Activated CD8-positive, alpha-beta memory T cell treated with anti-CD3 and anti-CD28 coated beads for 1 hour (primary cell): Measurements from ENCODE around the gene DIS3L.
"Not testable (repeated sequence)": the region's sequence is repeated elsewhere in the genome, so short reads cannot be mapped to it uniquely, and the experiment has no call there.

Experiments used
- DNase-seq, 2 donors: peaks; one replicate each; pipeline ENCODE4 v3.0.0-alpha.2; 2020; ENCODE audit warnings: low read depth in 1 of 2; ENCODE audit errors: extremely low read depth in 1 of 2

DIS3L gene

GRCh38 chr15:66293419-66294156 lies at the start of gene DIS3L:
TSS of gene DIS3L (plus strand) at chr15:66293568. CDS start at chr15:66293597, 29 bp downstream.
- DNase-seq = peak; percentile 16 to 40

- not testable (repeated sequence) for DNase-seq
These were observed 47.5 kb upstream of the DIS3L start for GRCh38 chr15:66245832-66246231.

DNA sequence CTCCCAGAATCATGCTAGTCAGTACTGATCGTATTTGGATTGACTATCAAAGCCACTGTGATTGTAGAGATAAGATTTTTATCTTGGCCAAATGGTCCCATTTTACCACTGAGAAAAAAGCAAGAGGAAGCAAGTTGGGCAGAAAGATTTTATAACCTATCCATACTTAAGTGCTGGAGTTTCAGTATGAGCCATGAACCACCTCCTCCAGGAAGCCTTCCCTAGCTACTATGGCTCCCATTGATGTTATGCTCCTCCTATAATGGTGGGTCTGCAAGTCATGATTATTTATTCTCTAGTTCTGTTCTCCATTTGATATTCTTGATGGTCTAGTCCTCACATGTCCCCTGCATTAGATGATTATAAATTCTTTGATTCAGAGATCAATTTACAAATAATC lies 46.4 kb upstream of the DIS3L start:
- DNase-seq = no peak

DNA sequence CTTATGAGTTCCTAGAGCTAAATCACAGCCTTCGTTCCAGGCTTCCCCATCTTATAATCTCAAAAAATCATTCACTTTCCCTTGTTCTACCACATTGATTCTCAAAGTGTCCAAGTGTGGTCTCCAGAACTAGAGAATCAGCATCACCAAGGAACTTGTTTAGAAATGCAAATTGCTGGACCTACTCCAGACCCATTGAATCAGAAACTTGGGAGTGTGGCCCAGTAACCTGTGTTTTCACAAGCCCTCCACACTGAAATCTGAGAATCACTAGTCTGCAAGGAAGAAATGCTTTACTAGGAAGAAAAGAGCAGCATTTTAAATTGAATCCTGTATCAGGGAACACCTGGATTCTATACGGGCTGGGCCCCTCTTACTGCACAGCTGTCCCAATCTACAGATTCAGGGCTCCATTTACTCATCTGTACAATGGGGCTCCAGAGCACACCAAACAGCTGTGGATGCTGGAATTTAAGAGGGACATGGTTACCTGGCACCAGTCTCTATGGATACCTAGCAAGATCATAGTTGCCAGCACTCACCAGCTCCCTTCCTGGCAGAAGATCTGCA lies 43.7 kb upstream of the DIS3L start:
- DNase-seq = no peak

GRCh38 chr15:66251065-66251789 lies 42.1 kb upstream of the DIS3L start:
- no peak for DNase-seq

- DNase-seq = peak in 1 of 2 donors; percentile 27
These were observed 41.3 kb upstream of the DIS3L start for GRCh38 chr15:66251790-66252684.

GRCh38 chr15:66252685-66253417 lies 40.5 kb upstream of the DIS3L start:
- DNase-seq = no peak

- DNase-seq = no peak
These were observed 39.8 kb upstream of the DIS3L start, which contains the start of gene MEGF11 for GRCh38 chr15:66253418-66254088. TSS of gene MEGF11 (minus strand) at chr15:66253750. CDS start at chr15:66128403, 125,347 bp downstream.

DNA sequence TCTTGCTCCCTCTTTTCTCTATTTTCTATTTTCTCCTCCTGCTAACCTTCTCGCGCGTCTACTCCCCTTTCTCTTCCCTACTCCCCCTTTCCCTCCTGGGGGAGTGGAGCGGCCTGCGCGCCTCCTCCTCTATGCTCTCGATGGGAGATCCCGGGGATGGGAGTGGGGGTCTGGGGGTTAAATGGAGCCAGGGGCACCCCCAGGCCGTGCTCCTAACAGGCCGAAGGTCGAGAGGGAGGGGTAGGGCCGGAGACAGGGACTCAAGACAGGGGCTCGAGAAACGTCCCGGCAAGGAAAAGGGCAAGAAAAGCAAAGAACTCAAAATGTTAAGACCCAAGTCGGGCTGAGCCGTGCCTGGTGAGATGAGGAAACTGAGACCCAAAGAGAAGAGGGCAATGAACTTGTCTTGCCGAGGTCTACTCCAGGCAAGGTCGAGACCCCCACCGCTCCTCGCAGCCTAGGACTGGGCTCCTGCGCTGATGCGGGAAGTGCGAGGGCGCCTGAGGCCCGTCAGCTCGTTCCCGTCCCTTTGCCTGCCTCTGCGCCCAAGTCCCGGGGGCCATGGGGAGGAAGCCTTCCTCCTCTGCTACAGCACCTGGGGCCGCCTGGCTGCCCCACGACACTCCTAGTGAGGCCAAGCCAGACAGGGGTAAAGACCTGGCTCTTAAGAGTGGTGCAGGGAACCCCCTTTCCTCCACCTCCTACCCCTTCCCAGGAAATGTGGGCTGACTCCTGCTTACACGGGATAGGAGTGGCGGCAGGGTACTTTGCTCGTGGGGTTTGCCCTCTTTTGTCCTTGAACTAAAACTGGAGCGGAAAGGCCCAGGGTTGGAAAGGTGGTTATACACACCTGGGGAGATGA lies 39.0 kb upstream of the DIS3L start:
- DNase-seq = no peak

- DNase-seq = no peak
These were observed 38.3 kb upstream of the DIS3L start for GRCh38 chr15:66254951-66255676.

DNA sequence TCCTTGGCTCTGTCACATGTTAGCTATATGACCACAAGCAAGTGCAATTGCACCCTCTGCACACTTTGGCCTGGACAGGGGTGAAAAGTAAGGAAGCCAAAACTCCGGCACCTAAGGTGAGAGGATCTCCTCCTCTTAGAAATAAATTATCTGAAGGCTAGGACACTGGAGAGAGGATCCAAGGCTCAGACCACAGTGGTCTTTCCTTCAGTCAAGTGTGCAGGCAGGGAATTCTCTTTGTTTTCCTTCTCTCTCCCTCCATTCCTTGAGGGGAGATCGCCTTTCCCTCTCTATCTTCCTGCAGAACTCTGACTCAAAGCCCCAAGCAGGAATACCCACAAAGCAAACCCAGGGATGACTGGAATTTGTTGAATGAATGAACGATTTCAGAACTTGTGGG lies 36.7 kb upstream of the DIS3L start:
- DNase-seq = no peak

GRCh38 chr15:66261056-66261455 lies 32.3 kb upstream of the DIS3L start:
- DNase-seq = no peak

DNA sequence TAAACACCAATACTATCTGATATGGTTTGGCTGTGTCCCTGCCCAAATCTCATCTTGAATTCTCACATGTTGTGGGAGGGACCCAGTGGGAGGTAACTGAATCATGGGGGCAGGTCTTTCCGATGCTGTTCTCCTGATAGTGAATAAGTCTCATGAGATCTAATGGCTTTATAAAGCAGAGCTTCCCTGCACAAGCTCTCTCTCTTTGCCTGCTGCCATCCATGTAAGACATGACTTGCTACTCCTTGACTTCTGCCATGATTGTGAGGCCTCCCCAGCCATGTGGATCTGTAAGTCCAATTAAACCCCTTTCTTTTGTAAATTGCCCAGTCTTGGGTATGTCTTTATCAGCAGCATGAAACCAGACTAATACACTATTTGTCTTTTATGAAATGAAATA lies 30.5 kb upstream of the DIS3L start:
- DNase-seq = not testable (repeated sequence)

DNA sequence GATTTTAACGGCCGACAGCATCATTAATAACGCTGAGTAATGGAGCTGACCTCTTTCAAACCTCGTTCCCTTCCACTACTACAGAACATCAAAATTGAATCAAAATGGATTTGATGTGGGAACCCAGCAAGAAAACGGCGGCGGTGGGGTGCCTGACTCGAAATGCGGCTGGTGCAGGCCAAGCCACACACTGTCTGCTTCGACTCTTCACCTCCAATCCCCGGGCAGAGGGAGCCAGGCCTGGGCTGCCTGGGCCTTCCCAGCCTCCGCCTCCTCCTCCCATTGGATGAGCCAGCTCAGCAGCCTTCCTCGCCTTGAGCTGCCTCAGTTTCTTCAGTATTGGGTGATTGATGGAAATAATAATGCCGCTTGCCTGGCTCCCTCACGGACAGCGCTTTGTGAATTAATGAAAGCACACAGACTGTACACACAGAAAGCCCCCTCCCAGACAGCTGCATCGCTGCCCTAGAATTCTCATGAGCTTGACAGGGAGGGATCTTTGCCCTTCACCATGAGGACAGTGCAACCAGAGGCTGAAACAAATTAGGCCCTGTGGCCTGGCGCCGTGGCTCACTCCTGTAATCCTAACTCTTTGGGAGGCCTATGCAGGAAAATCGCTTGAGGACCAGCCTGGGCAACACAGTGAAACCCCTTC lies 28.4 kb upstream of the DIS3L start:
- no peak for DNase-seq

GRCh38 chr15:66269326-66270090 lies 23.9 kb upstream of the DIS3L start:
- no peak for DNase-seq

- DNase-seq = no peak
These were observed 22.4 kb upstream of the DIS3L start for GRCh38 chr15:66270932-66271331.

DNA sequence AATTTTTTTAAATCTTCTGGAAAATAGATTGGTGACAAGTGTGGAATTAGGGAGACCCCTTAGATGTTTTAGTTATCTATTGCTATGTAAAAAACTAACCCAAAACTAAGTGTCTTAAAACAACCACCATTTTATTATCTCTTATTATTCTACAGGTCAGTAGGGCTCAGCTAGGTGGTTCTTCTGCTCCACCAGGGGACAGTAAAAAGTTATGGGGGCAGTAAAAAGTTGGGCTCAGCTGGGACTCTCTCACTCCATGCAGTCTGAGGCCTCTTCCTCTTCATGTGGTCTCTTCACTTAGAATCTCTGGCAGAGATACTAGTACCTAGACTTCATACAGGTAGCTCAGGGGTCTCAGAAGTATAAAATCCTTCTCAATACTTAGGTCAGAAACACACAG lies 18.0 kb upstream of the DIS3L start:
- DNase-seq = no peak
